Neural cell (in vitro differentiated cells): ENCODE data around the gene MINDY4.
"Not testable (repeated sequence)": the region's sequence is repeated elsewhere in the genome, so short reads cannot be mapped to it uniquely, and the experiment has no call there.

Experiments used
- EP300 ChIP-seq: fragments of 450-650 bp; conservative IDR thresholded peaks from 2 replicates; pipeline ENCODE4 v1.6.1; 2014; ENCODE audit warnings: antibody characterized with exemption, mild to moderate bottlenecking, moderate library complexity; ENCODE audit not compliant: poor library complexity, severe bottlenecking
- EZH2 ChIP-seq: fragments of 200-600, 300-800 bp; shearing (Covaris generic), sonication (generic); IDR thresholded peaks from 2 replicates; pipeline ENCODE4 v1.6.1; 2014; ENCODE audit warnings: antibody characterized with exemption, low read length, borderline replicate concordance, mild to moderate bottlenecking; ENCODE audit not compliant: insufficient read depth, poor library complexity, severe bottlenecking
- MXI1 ChIP-seq: fragments of 450-650 bp; conservative IDR thresholded peaks from 2 replicates; pipeline ENCODE4 v1.6.1; 2014; ENCODE audit warnings: antibody characterized with exemption, mild to moderate bottlenecking; ENCODE audit not compliant: poor library complexity, severe bottlenecking
- POLR2AphosphoS5 ChIP-seq: IDR thresholded peaks from 2 replicates; pipeline ENCODE4 v1.6.1; 2012
- TAF1 ChIP-seq: IDR thresholded peaks from 2 replicates; pipeline ENCODE4 v1.6.1; 2012; ENCODE audit warnings: low read depth
- TF ChIP-seq, protein P1 (sequence below): fragments of 450-650 bp; IDR thresholded peaks from 2 replicates; pipeline ENCODE4 v1.5.1; 2014; ENCODE audit warnings: antibody characterized with exemption, mild to moderate bottlenecking, moderate library complexity; ENCODE audit not compliant: poor library complexity, severe bottlenecking
- TF ChIP-seq, protein P2 (sequence below): IDR thresholded peaks from 2 replicates; pipeline ENCODE4 v1.6.1; 2012; ENCODE audit warnings: borderline replicate concordance

DNA sequence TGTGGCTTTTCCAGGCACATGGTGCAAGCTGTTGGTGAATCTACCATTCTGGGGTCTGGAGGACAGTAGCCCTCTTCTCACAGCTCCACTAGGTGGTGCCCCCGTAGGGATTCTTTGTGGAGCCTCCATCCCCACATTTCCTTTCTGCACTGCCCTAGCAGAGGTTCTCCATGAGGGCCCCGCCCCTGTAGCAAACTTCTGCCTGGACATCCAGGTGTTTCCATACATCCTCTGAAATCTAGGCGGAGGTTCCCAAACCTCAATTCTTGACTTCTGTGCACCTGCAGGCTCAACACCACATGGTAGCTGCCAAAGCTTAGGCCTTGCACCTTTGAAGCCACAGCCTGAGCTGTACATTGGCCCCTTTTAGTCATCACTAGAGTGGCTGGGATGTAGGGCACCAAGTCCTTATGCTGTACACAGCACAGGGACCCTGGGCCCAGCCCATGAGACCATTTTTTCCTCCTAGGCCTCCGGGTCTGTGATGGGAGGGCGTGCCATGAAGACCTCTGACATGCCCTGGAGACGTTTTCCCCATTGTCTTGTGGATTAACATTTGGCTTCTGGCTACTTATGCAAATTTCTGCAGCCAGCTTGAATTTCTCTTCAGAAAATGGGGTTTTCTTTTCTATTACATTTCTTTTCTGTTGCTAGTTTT, 62.9 kb downstream of the MINDY4 start:
- TF ChIP-seq TAF1, EZH2, EP300, MXI1, POLR2AphosphoS5: not testable (repeated sequence)
- TF ChIP-seq, protein P1, sequence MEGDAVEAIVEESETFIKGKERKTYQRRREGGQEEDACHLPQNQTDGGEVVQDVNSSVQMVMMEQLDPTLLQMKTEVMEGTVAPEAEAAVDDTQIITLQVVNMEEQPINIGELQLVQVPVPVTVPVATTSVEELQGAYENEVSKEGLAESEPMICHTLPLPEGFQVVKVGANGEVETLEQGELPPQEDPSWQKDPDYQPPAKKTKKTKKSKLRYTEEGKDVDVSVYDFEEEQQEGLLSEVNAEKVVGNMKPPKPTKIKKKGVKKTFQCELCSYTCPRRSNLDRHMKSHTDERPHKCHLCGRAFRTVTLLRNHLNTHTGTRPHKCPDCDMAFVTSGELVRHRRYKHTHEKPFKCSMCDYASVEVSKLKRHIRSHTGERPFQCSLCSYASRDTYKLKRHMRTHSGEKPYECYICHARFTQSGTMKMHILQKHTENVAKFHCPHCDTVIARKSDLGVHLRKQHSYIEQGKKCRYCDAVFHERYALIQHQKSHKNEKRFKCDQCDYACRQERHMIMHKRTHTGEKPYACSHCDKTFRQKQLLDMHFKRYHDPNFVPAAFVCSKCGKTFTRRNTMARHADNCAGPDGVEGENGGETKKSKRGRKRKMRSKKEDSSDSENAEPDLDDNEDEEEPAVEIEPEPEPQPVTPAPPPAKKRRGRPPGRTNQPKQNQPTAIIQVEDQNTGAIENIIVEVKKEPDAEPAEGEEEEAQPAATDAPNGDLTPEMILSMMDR = not testable (repeated sequence)
- TF ChIP-seq, protein P2, sequence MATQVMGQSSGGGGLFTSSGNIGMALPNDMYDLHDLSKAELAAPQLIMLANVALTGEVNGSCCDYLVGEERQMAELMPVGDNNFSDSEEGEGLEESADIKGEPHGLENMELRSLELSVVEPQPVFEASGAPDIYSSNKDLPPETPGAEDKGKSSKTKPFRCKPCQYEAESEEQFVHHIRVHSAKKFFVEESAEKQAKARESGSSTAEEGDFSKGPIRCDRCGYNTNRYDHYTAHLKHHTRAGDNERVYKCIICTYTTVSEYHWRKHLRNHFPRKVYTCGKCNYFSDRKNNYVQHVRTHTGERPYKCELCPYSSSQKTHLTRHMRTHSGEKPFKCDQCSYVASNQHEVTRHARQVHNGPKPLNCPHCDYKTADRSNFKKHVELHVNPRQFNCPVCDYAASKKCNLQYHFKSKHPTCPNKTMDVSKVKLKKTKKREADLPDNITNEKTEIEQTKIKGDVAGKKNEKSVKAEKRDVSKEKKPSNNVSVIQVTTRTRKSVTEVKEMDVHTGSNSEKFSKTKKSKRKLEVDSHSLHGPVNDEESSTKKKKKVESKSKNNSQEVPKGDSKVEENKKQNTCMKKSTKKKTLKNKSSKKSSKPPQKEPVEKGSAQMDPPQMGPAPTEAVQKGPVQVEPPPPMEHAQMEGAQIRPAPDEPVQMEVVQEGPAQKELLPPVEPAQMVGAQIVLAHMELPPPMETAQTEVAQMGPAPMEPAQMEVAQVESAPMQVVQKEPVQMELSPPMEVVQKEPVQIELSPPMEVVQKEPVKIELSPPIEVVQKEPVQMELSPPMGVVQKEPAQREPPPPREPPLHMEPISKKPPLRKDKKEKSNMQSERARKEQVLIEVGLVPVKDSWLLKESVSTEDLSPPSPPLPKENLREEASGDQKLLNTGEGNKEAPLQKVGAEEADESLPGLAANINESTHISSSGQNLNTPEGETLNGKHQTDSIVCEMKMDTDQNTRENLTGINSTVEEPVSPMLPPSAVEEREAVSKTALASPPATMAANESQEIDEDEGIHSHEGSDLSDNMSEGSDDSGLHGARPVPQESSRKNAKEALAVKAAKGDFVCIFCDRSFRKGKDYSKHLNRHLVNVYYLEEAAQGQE = not testable (repeated sequence)
